SK-N-SH treated with all-trans-retinoic acid at 6 μM for 48 hours (cell line): ENCODE results near the gene PMEL.

ENCODE experiments used
- ATAC-seq: fragments of 200-7000 bp; cut with Tn5 transposase; 3 replicates; pipeline ENCODE4 v1.9.1; 2020; ENCODE audit warnings: mild to moderate bottlenecking, moderate library complexity
- ARNTL ChIP-seq: fragments of 450-650 bp; formaldehyde crosslinking; IDR thresholded peaks from 2 replicates; pipeline ENCODE4 v1.5.0; 2020; ENCODE audit warnings: low read depth, mild to moderate bottlenecking, moderate library complexity, borderline replicate concordance
- BACH2 ChIP-seq: fragments of 250-450 bp; sonication (Bioruptor Pico); IDR thresholded peaks from 2 replicates; pipeline ENCODE4 v1.9.0; 2021; ENCODE audit warnings: mild to moderate bottlenecking, borderline replicate concordance
- CSDC2 ChIP-seq: fragments of 250-450 bp; sonication (Bioruptor Pico); IDR thresholded peaks from 2 replicates; pipeline ENCODE4 v1.5.0; 2020; ENCODE audit warnings: mild to moderate bottlenecking, moderate library complexity
- ESRRG ChIP-seq: fragments of 250-450 bp; sonication (Bioruptor Pico); IDR thresholded peaks from 2 replicates; pipeline ENCODE4 v1.6.1; 2021; ENCODE audit warnings: mild to moderate bottlenecking
- GLIS3 ChIP-seq: fragments of 250-450 bp; sonication (Bioruptor Pico); IDR thresholded peaks from 2 replicates; pipeline ENCODE4 v1.5.0; 2020; ENCODE audit warnings: mild to moderate bottlenecking, moderate library complexity
- ISL1 ChIP-seq: fragments of 250-450 bp; sonication (Bioruptor Pico); IDR thresholded peaks from 2 replicates; pipeline ENCODE4 v2.1.2; 2022; ENCODE audit warnings: mild to moderate bottlenecking, moderate library complexity
- PATZ1 ChIP-seq: fragments of 250-450 bp; sonication (Bioruptor Pico); IDR thresholded peaks from 2 replicates; pipeline ENCODE4 v1.8.0; 2020; ENCODE audit warnings: mild to moderate bottlenecking, moderate library complexity, borderline replicate concordance
- POU6F1 ChIP-seq: fragments of 250-450 bp; sonication (Bioruptor Pico); IDR thresholded peaks from 2 replicates; pipeline ENCODE4 v1.8.0; 2021; ENCODE audit warnings: low read depth, mild to moderate bottlenecking, moderate library complexity, borderline replicate concordance
- PPARA ChIP-seq: fragments of 250-450 bp; sonication (Bioruptor Pico); IDR thresholded peaks from 2 replicates; pipeline ENCODE4 v1.5.0; 2020; ENCODE audit warnings: mild to moderate bottlenecking, borderline replicate concordance
- RARB ChIP-seq: fragments of 250-450 bp; sonication (Bioruptor Pico); IDR thresholded peaks from 2 replicates; pipeline ENCODE4 v1.8.0; 2021; ENCODE audit warnings: mild to moderate bottlenecking, moderate library complexity
- SNAI2 ChIP-seq: fragments of 250-450 bp; sonication (Bioruptor Pico); IDR thresholded peaks from 2 replicates; pipeline ENCODE4 v1.5.0; 2020; ENCODE audit warnings: mild to moderate bottlenecking, moderate library complexity
- TCF4 ChIP-seq: fragments of 250-450 bp; sonication (Bioruptor Pico); IDR thresholded peaks from 2 replicates; pipeline ENCODE4 v1.8.0; 2021; ENCODE audit warnings: mild to moderate bottlenecking, moderate library complexity, borderline replicate concordance
- TOX ChIP-seq: fragments of 250-450 bp; sonication (Bioruptor Pico); IDR thresholded peaks from 2 replicates; pipeline ENCODE4 v1.8.0; 2021; ENCODE audit warnings: mild to moderate bottlenecking, moderate library complexity, borderline replicate concordance
- TSHZ2 ChIP-seq: fragments of 250-450 bp; sonication (Bioruptor Pico); IDR thresholded peaks from 2 replicates; pipeline ENCODE4 v1.5.0; 2020; ENCODE audit warnings: mild to moderate bottlenecking, moderate library complexity
- ZFP3 ChIP-seq: fragments of 250-450 bp; sonication (Bioruptor Pico); IDR thresholded peaks from 2 replicates; pipeline ENCODE4 v1.5.0; 2020; ENCODE audit warnings: mild to moderate bottlenecking, moderate library complexity
- ZFP30 ChIP-seq: fragments of 450-650 bp; formaldehyde crosslinking; IDR thresholded peaks from 2 replicates; pipeline ENCODE4 v1.5.0; 2022; ENCODE audit warnings: mild to moderate bottlenecking, moderate library complexity
- ZNF565 ChIP-seq: fragments of 450-650 bp; formaldehyde crosslinking; conservative IDR thresholded peaks from 2 replicates; pipeline ENCODE4 v1.5.0; 2020; ENCODE audit warnings: low read depth, mild to moderate bottlenecking, moderate library complexity
- ZNF70 ChIP-seq: fragments of 450-650 bp; formaldehyde crosslinking; IDR thresholded peaks from 2 replicates; pipeline ENCODE4 v1.5.0; 2020; ENCODE audit warnings: mild to moderate bottlenecking, moderate library complexity
- ZNF8 ChIP-seq: fragments of 450-650 bp; formaldehyde crosslinking; IDR thresholded peaks from 2 replicates; pipeline ENCODE4 v1.5.0; 2020; ENCODE audit warnings: mild to moderate bottlenecking, moderate library complexity
- TF ChIP-seq, protein P1 (sequence below): fragments of 250-450 bp; sonication (Bioruptor Pico); IDR thresholded peaks from 2 replicates; pipeline ENCODE4 v1.5.1; 2021; ENCODE audit warnings: mild to moderate bottlenecking, moderate library complexity

Gene PMEL

DNA sequence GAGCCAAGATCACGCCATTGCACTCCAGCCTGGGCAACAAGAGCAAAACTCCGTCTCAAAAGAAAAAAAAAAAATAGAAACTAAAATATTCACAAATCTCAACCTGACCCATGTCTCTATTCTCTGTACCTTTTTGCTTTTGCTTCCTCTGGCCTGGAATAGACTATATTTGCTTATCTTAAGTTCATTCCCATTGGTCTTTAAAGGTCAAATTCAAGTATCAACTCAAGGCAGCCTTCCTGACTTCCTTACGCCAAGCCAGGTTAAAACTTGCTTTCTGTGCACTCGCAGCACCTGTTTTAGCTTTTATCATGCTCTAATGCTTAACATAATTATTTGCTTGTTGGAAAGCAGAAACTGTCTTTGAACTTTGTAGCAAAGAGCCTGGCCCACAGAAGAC, 52.9 kb downstream of the PMEL start (continued):
- no peak for TF ChIP-seq PPARA (CRISPR knock-in tag)

DNA sequence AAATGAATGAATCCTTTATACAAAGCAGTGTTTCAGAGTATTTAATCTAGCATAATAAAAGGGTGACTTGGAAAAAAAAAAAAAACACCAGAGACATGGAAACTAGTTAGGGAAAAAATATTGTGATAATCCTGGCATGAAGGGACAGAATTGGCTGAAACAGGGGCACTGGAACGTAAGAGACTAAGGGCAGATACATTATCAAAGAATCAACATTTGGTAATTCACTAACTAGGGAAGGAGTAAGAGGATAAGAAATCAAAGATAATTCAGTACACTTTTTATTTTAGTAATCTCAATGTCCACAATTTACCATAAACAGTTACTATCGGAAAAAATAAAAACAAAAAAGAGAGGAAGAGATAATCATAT, 56.3 kb downstream of the PMEL start:
- TF ChIP-seq ZNF70 (CRISPR knock-in tag): no peak
- no peak for TF ChIP-seq SNAI2 (CRISPR knock-in tag)
- TF ChIP-seq, protein P1, sequence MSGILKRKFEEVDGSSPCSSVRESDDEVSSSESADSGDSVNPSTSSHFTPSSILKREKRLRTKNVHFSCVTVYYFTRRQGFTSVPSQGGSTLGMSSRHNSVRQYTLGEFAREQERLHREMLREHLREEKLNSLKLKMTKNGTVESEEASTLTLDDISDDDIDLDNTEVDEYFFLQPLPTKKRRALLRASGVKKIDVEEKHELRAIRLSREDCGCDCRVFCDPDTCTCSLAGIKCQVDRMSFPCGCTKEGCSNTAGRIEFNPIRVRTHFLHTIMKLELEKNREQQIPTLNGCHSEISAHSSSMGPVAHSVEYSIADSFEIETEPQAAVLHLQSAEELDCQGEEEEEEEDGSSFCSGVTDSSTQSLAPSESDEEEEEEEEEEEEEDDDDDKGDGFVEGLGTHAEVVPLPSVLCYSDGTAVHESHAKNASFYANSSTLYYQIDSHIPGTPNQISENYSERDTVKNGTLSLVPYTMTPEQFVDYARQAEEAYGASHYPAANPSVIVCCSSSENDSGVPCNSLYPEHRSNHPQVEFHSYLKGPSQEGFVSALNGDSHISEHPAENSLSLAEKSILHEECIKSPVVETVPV (CRISPR knock-in tag): no peak
- TF ChIP-seq TOX: no peak
- TF ChIP-seq ARNTL: no peak
- no peak for TF ChIP-seq CSDC2
- no peak for TF ChIP-seq BACH2
- no peak for TF ChIP-seq ZNF565 (CRISPR knock-in tag)
- no peak for TF ChIP-seq ESRRG (CRISPR knock-in tag)
- no peak for TF ChIP-seq RARB
- no peak for ATAC-seq

GRCh38 chr12:55908726-55909512, 56.9 kb downstream of the PMEL start:
- no peak for TF ChIP-seq SNAI2 (CRISPR knock-in tag)
- no peak for TF ChIP-seq TSHZ2
- no peak for TF ChIP-seq RARB
- TF ChIP-seq BACH2: no peak
- TF ChIP-seq CSDC2: no peak
- TF ChIP-seq PPARA (CRISPR knock-in tag): no peak
- TF ChIP-seq ARNTL: no peak
- no peak for TF ChIP-seq TCF4 (CRISPR knock-in tag)
- no peak for TF ChIP-seq ZFP3 (CRISPR knock-in tag)
- TF ChIP-seq GLIS3 (CRISPR knock-in tag): no peak
- TF ChIP-seq PATZ1 (CRISPR knock-in tag): no peak
- no peak for TF ChIP-seq ZFP30 (CRISPR knock-in tag)
- TF ChIP-seq ZNF8 (CRISPR knock-in tag): no peak
- ATAC-seq: peak; percentile 87

DNA sequence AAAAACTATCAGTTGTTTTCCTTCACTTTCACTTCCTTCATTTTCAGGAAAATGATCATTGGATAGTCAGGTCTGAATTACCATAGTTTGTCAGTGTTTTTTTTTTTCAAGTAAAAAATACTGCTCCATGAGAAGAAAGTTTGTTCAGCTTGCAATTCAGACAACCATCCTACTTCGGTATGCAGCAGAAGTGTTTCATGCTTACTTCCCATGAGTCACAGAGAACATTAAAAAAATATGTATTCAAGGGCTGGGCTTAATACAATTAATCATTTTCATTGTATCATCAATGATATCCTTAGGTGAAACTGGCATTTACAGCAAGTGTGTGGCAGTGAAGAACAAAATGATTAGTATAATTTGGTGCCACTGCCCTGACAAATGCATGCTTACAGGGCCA, 59.8 kb downstream of the PMEL start:
- peak; percentile 69 for ATAC-seq
- TF ChIP-seq ZNF70 (CRISPR knock-in tag) (no peak), ZFP3 (CRISPR knock-in tag) (no peak), PPARA (CRISPR knock-in tag) (no peak), ARNTL (no peak), TOX (no peak), SNAI2 (CRISPR knock-in tag) (no peak), TCF4 (CRISPR knock-in tag) (no peak), BACH2 (no peak), ZNF565 (CRISPR knock-in tag) (no peak), ISL1 (no peak), PATZ1 (CRISPR knock-in tag) (no peak), TSHZ2 (no peak), POU6F1 (CRISPR knock-in tag) (no peak), CSDC2 (no peak)
- TF ChIP-seq, protein P1 (CRISPR knock-in tag): no peak
